Temporal lobe (tissue), 1 donor: ENCODE data around the gene TAOK3. TPM values are rescaled to one million over a fixed set of nuclear protein-coding genes. Genes with fewer than 3 reads are reported as not detected.

ENCODE experiments used
- total RNA-seq: library from RNA; depleted of rRNA; stranded (reverse); fragments of >200 nt; gene quantifications from one replicate; pipeline ENCODE4 v1.2.3, GENCODE V29; 2014

TAOK3 gene
- total RNA-seq, 1 donor from 2014 or later = 42.0 TPM

Other genes starting within 250 kb of the TAOK3 start
- 180 TPM for gene PEBP1, start 236.8 kb downstream of the TAOK3 start, total RNA-seq
- 43.3 TPM for gene SUDS3, start 3.6 kb upstream of the TAOK3 start, total RNA-seq